K562 treated with DMSO at 1 percent for 12 hours (cell line): ENCODE data around the gene GAP43. TPM values are rescaled to one million over a fixed set of nuclear protein-coding genes. Genes with fewer than 3 reads are reported as not detected.

ENCODE experiments used
- total RNA-seq: library from RNA; unstranded; fragments of 300-600 nt; gene quantifications from 2 replicates; pipeline ENCODE4 v1.2.3, GENCODE V29; 2022; ENCODE audit not compliant: insufficient read depth

The GAP43 gene
- total RNA-seq, result 0.53 TPM in 1 of 2 replicates, not detected in the other

GRCh38 chr3:115623044-115623868, at the start of gene GAP43:
TSS of gene GAP43 (plus strand) at chr3:115623510. CDS start at chr3:115623690, 180 bp downstream.

